GM23338 (cell line): Measurements from ENCODE around the gene CDK5RAP1.

Experiments
- CREB1 ChIP-seq: fragments of 250-450 bp; sonication (Bioruptor Pico); IDR thresholded peaks from 2 replicates; pipeline ENCODE4 v1.5.0; 2020; ENCODE audit warnings: low read depth, mild to moderate bottlenecking, moderate library complexity
- CTCF ChIP-seq, 2 experiments: fragments of 200-600 bp in 1 of 2; sonication (generic) in 1 of 2; conservative IDR thresholded peaks; 2 replicates each; pipeline versions ENCODE4 v1.5.1 to v1.6.1; 2016 to 2017; ENCODE audit warnings: antibody characterized with exemption in 2 of 2, low read depth in 2 of 2, mild to moderate bottlenecking in 2 of 2, moderate library complexity in 1 of 2
- ETS1 ChIP-seq: IDR thresholded peaks from 2 replicates; pipeline ENCODE4 v1.6.1; 2016; ENCODE audit warnings: antibody characterized with exemption
- EZH2 ChIP-seq: fragments of 200-600 bp; sonication (generic); IDR thresholded peaks from one replicate; pipeline ENCODE4 v1.8.0; 2017; ENCODE audit warnings: antibody characterized with exemption, mild to moderate bottlenecking, low read depth; ENCODE audit not compliant: unreplicated experiment
- EZH2phosphoT487 ChIP-seq: fragments of 200-600 bp; sonication (generic); IDR thresholded peaks from one replicate; pipeline ENCODE4 v1.8.1; 2018; ENCODE audit warnings: antibody characterized with exemption; ENCODE audit not compliant: unreplicated experiment
- JUNB ChIP-seq: IDR thresholded peaks from one replicate; pipeline ENCODE4 v1.6.1; 2016; ENCODE audit warnings: antibody characterized with exemption; ENCODE audit not compliant: unreplicated experiment
- NANOG ChIP-seq: IDR thresholded peaks from 2 replicates; pipeline ENCODE4 v1.6.1; 2016; ENCODE audit warnings: antibody characterized with exemption, borderline replicate concordance
- POLR2AphosphoS5 ChIP-seq: IDR thresholded peaks from 2 replicates; pipeline ENCODE4 v1.6.1; 2016; ENCODE audit warnings: antibody characterized with exemption, low read depth
- REST ChIP-seq: IDR thresholded peaks from one replicate; pipeline ENCODE4 v1.6.1; 2018; ENCODE audit warnings: antibody characterized with exemption; ENCODE audit not compliant: unreplicated experiment
- STAT1 ChIP-seq: IDR thresholded peaks from one replicate; pipeline ENCODE4 v1.6.1; 2016; ENCODE audit warnings: antibody characterized with exemption; ENCODE audit not compliant: unreplicated experiment
- ZNF114 ChIP-seq: fragments of 250-450 bp; sonication (Bioruptor Pico); IDR thresholded peaks from 2 replicates; pipeline ENCODE4 v1.5.0; 2020; ENCODE audit warnings: mild to moderate bottlenecking, moderate library complexity
- ZNF331 ChIP-seq: fragments of 250-450 bp; sonication (Bioruptor Pico); IDR thresholded peaks from 2 replicates; pipeline ENCODE4 v1.5.0; 2020; ENCODE audit warnings: low read depth, mild to moderate bottlenecking, moderate library complexity
- ZNF462 ChIP-seq: fragments of 250-450 bp; sonication (Bioruptor Pico); IDR thresholded peaks from 2 replicates; pipeline ENCODE4 v1.5.0; 2020; ENCODE audit warnings: mild to moderate bottlenecking, moderate library complexity

- no peak for TF ChIP-seq CTCF (conservative IDR thresholded peaks at IDR 0.05; ENCODE audit: low read depth in 2 of 2)
- TF ChIP-seq EZH2phosphoT487: no peak
- TF ChIP-seq ETS1: no peak
- no peak for TF ChIP-seq POLR2AphosphoS5
- no peak for TF ChIP-seq REST
- no peak for TF ChIP-seq EZH2
- TF ChIP-seq JUNB: no peak
- no peak for TF ChIP-seq NANOG
- no peak for TF ChIP-seq CREB1 (CRISPR knock-in tag)
- no peak for TF ChIP-seq ZNF114 (CRISPR knock-in tag)
- no peak for TF ChIP-seq ZNF331 (CRISPR knock-in tag)
- no peak for TF ChIP-seq ZNF462
- TF ChIP-seq STAT1: no peak
Measured at GRCh38 chr20:33445881-33446625, 44.7 kb upstream of the CDK5RAP1 start.
